HG03521 (cell line): ENCODE data around the gene SLC19A3.
A peak's percentile ranks its signal among the peaks of the same experiment; 100 is the strongest.
"Not testable (repeated sequence)": the region's sequence is repeated elsewhere in the genome, so short reads cannot be mapped to it uniquely, and the experiment has no call there.

Experiments
- ATAC-seq: cut with Tn5 transposase; IDR thresholded peaks from one replicate; pipeline ENCODE4 v1.9.1; 2021; ENCODE audit warnings: mild to moderate bottlenecking, moderate library complexity; ENCODE audit not compliant: unreplicated experiment

SLC19A3 gene

GRCh38 chr2:227717687-227718567 is at the start of gene SLC19A3:
SLC19A3 (minus strand) TSS chr2:227718028; CDS start chr2:227702318, 15,710 bp downstream.
- no peak for ATAC-seq

GRCh38 chr2:227766373-227766883 is 48.6 kb upstream of the SLC19A3 start:
- peak; percentile 99 for ATAC-seq

GRCh38 chr2:227765788-227766372 is 48.1 kb upstream of the SLC19A3 start:
- ATAC-seq: no peak

- ATAC-seq: no peak
These were observed 44.1 kb upstream of the SLC19A3 start for GRCh38 chr2:227761740-227762476.

GRCh38 chr2:227759411-227760118 is 41.7 kb upstream of the SLC19A3 start:
- ATAC-seq: no peak

GRCh38 chr2:227756261-227756660 is 38.4 kb upstream of the SLC19A3 start:
- not testable (repeated sequence) for ATAC-seq

- ATAC-seq: no peak
These were observed 30.3 kb upstream of the SLC19A3 start for GRCh38 chr2:227748079-227748478.

GRCh38 chr2:227745594-227745993 is 27.8 kb upstream of the SLC19A3 start, which contains the start of gene SCYGR8:
SCYGR8 (plus strand) TSS chr2:227745894; CDS start chr2:227745894, 0 bp downstream.
- no peak for ATAC-seq

GRCh38 chr2:227740705-227741104 is 22.9 kb upstream of the SLC19A3 start:
- not testable (repeated sequence) for ATAC-seq

- ATAC-seq: no peak
These were observed 21.5 kb upstream of the SLC19A3 start for GRCh38 chr2:227739351-227739750.

- ATAC-seq: no peak
These were observed 10.2 kb upstream of the SLC19A3 start, which contains the start of gene SCYGR7 for GRCh38 chr2:227728035-227728434. SCYGR7 (plus strand) TSS chr2:227728335; CDS start chr2:227728335, 0 bp downstream.

- ATAC-seq: no peak
These were observed 6.7 kb upstream of the SLC19A3 start, which contains the start of gene SCYGR6 for GRCh38 chr2:227724394-227725039. SCYGR6 (minus strand) TSS chr2:227724757; CDS start chr2:227724757, 0 bp downstream.

GRCh38 chr2:227722821-227723220 is 5.0 kb upstream of the SLC19A3 start:
- ATAC-seq: not testable (repeated sequence)

GRCh38 chr2:227720680-227721079 is 2.9 kb upstream of the SLC19A3 start:
- no peak for ATAC-seq

- no peak for ATAC-seq
These were observed 1.8 kb upstream of the SLC19A3 start for GRCh38 chr2:227719641-227720040.

GRCh38 chr2:227716501-227716900 is 1.3 kb downstream of the SLC19A3 start:
- ATAC-seq: no peak

- no peak for ATAC-seq
These were observed 4.5 kb downstream of the SLC19A3 start for GRCh38 chr2:227713291-227713690.

- ATAC-seq: no peak
These were observed 6.8 kb downstream of the SLC19A3 start for GRCh38 chr2:227710986-227711385.

GRCh38 chr2:227707390-227707789 is 10.4 kb downstream of the SLC19A3 start:
- ATAC-seq: no peak

- no peak for ATAC-seq
These were observed 11.0 kb downstream of the SLC19A3 start for GRCh38 chr2:227706859-227707258.
